ENCODE measurements around the gene TMEM62.
A peak's percentile ranks its signal among the peaks of the same experiment; 100 is the strongest.

The TMEM62 gene

GRCh38 chr15:43226436-43227305, 93.3 kb downstream of the TMEM62 start:
- Histone ChIP-seq H3K14ac (ENCODE audit: low read length) (no peak overlapping the region), H3K4me2 (ENCODE audit: low read length) (no peak overlapping the region), H4K91ac (ENCODE audit: low read depth, low read length) (no peak overlapping the region), H3K4me1 (ENCODE audit: control insufficient read depth in 1 of 2, insufficient read depth in 2 of 2, low read length in 2 of 2) (peaks cover 0 to 3% of the 10 kb centered on the region in 2 experiments), H4K12ac (ENCODE audit: low read depth, low read length) (no peak overlapping the region), H3K79me2 (ENCODE audit: control insufficient read depth, insufficient read depth, low read length, poor library complexity) (no peaks in the 10 kb centered on the region), H3K36me3 (ENCODE audit: control insufficient read depth in 1 of 2, insufficient read depth in 2 of 2, low read length in 2 of 2) (no peaks in the 10 kb centered on the region), H3K79me1 (ENCODE audit: low read length) (no peaks in the 10 kb centered on the region), H3K9me3 (ENCODE audit: insufficient read depth, low read depth, low read length) (no peaks in the 10 kb centered on the region), H3K4me3 (ENCODE audit: low read depth, low read length) (no peak overlapping the region), H2BK5ac (ENCODE audit: low read depth, low read length, poor library complexity) (no peak overlapping the region), H3K9ac (ENCODE audit: low read length) (no peak overlapping the region), H3K27me3 (ENCODE audit: insufficient read depth, low read length) (no peaks in the 10 kb centered on the region), H2BK120ac (ENCODE audit: insufficient read depth, low read length, poor library complexity) (no peak overlapping the region), H3K4ac (ENCODE audit: low read depth, low read length) (no peak overlapping the region), H2AFZ (ENCODE audit: insufficient read depth, low read length, poor library complexity) (no peak overlapping the region), H3K18ac (ENCODE audit: low read length) (no peak overlapping the region), H3K23ac (ENCODE audit: low read length) (no peak overlapping the region), H3K27ac (ENCODE audit: low read depth, low read length) (no peak overlapping the region), H4K8ac (ENCODE audit: low read depth, low read length) (no peak overlapping the region), H2AK5ac (ENCODE audit: low read length) (no peak overlapping the region), H2BK12ac (ENCODE audit: low read length) (no peak overlapping the region)
- DNase-seq: no peak
- no CpG with 5 or more reads among the region's 57 CpGs for WGBS (ENCODE audit: extremely low coverage, insufficient coverage, insufficient read length)

DNA sequence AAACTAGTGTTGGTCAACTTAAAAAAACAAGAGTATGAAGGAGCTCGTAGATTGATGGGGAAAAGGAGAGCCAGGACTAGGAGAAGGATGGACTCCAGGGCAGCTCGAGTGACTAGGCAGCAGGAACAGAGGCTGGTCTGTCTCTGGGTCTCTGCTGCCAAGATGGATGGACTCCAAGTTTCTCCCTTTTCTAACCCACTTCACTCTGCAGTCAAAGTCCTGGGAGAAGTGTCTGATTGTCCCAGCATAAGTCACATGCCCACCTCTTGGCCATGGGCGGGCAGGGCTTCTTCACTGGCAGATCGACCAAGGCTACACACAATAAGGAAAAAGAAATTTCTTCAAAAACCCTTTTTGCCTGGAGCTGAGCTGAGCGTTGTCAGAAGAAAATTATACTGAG, 96.6 kb downstream of the TMEM62 start:
- Histone ChIP-seq H4K8ac (ENCODE audit: low read depth, low read length) (no peak overlapping the region), H3K23ac (ENCODE audit: low read length) (no peak overlapping the region), H3K27me3 (ENCODE audit: insufficient read depth, low read length) (no peaks in the 10 kb centered on the region), H2BK120ac (ENCODE audit: insufficient read depth, low read length, poor library complexity) (no peak overlapping the region), H2BK12ac (ENCODE audit: low read length) (no peak overlapping the region), H3K79me1 (ENCODE audit: low read length) (no peaks in the 10 kb centered on the region), H4K12ac (ENCODE audit: low read depth, low read length) (no peak overlapping the region), H3K27ac (ENCODE audit: low read depth, low read length) (peak overlapping the region; percentile 6), H2BK5ac (ENCODE audit: low read depth, low read length, poor library complexity) (no peak overlapping the region), H3K9me3 (ENCODE audit: insufficient read depth, low read depth, low read length) (no peaks in the 10 kb centered on the region), H3K14ac (ENCODE audit: low read length) (no peak overlapping the region), H4K91ac (ENCODE audit: low read depth, low read length) (no peak overlapping the region), H3K9ac (ENCODE audit: low read length) (no peak overlapping the region), H2AK5ac (ENCODE audit: low read length) (no peak overlapping the region), H3K4ac (ENCODE audit: low read depth, low read length) (no peak overlapping the region), H3K18ac (ENCODE audit: low read length) (no peak overlapping the region), H3K79me2 (ENCODE audit: control insufficient read depth, insufficient read depth, low read length, poor library complexity) (no peaks in the 10 kb centered on the region), H3K36me3 (ENCODE audit: control insufficient read depth in 1 of 2, insufficient read depth in 2 of 2, low read length in 2 of 2) (no peaks in the 10 kb centered on the region), H3K4me3 (ENCODE audit: low read depth, low read length) (no peak overlapping the region), H3K4me2 (ENCODE audit: low read length) (no peak overlapping the region), H2AFZ (ENCODE audit: insufficient read depth, low read length, poor library complexity) (no peak overlapping the region), H3K4me1 (ENCODE audit: control insufficient read depth in 1 of 2, insufficient read depth in 2 of 2, low read length in 2 of 2) (peaks cover 0 to 3% of the 10 kb centered on the region in 2 experiments)
- no peak for DNase-seq
- WGBS (ENCODE audit: extremely low coverage, insufficient coverage, insufficient read length): no CpG with 5 or more reads among the region's 5 CpGs

DNA sequence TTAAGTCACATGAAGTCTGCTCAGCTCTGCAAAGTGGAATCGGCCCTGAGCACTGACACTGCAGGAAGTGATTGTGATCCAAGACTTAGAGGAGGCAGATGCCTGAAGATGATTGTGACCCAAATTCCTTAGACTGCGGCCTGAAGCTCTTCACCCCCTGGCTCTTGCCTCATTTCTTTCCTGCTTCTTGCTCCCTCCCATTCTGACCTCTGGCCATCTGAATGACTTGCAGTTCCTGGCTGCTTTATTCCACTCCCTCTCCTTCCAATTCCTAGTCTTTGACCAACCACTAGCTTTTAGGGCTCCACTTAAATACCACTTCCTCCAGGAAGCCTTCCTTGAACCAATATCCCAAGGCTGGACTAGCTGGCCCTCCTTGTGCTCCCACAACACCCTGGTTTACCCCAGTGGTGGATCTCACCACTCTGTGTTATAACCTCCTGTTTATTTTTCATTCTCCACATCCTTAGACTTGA, 97.3 kb downstream of the TMEM62 start:
- Histone ChIP-seq H4K8ac (ENCODE audit: low read depth, low read length) (no peak overlapping the region), H3K36me3 (ENCODE audit: control insufficient read depth in 1 of 2, insufficient read depth in 2 of 2, low read length in 2 of 2) (no peaks in the 10 kb centered on the region), H3K9ac (ENCODE audit: low read length) (no peak overlapping the region), H3K27ac (ENCODE audit: low read depth, low read length) (peak overlapping the region; percentile 6), H3K14ac (ENCODE audit: low read length) (no peak overlapping the region), H2BK5ac (ENCODE audit: low read depth, low read length, poor library complexity) (no peak overlapping the region), H3K79me2 (ENCODE audit: control insufficient read depth, insufficient read depth, low read length, poor library complexity) (no peaks in the 10 kb centered on the region), H3K4me3 (ENCODE audit: low read depth, low read length) (no peak overlapping the region), H3K27me3 (ENCODE audit: insufficient read depth, low read length) (no peaks in the 10 kb centered on the region), H3K4me1 (ENCODE audit: control insufficient read depth in 1 of 2, insufficient read depth in 2 of 2, low read length in 2 of 2) (peaks cover 0 to 3% of the 10 kb centered on the region in 2 experiments), H3K4me2 (ENCODE audit: low read length) (no peak overlapping the region), H3K9me3 (ENCODE audit: insufficient read depth, low read depth, low read length) (no peaks in the 10 kb centered on the region), H2BK12ac (ENCODE audit: low read length) (no peak overlapping the region), H4K12ac (ENCODE audit: low read depth, low read length) (no peak overlapping the region), H2AFZ (ENCODE audit: insufficient read depth, low read length, poor library complexity) (no peak overlapping the region), H2AK5ac (ENCODE audit: low read length) (no peak overlapping the region), H2BK120ac (ENCODE audit: insufficient read depth, low read length, poor library complexity) (peak overlapping the region; percentile 6), H3K18ac (ENCODE audit: low read length) (no peak overlapping the region), H4K91ac (ENCODE audit: low read depth, low read length) (no peak overlapping the region), H3K4ac (ENCODE audit: low read depth, low read length) (no peak overlapping the region), H3K79me1 (ENCODE audit: low read length) (no peaks in the 10 kb centered on the region), H3K23ac (ENCODE audit: low read length) (no peak overlapping the region)
- no CpG with 5 or more reads among the region's 2 CpGs for WGBS (ENCODE audit: extremely low coverage, insufficient coverage, insufficient read length)
- no peak for DNase-seq

- Histone ChIP-seq H3K36me3 (ENCODE audit: control insufficient read depth in 1 of 2, insufficient read depth in 2 of 2, low read length in 2 of 2) (no peaks in the 10 kb centered on the region), H3K27me3 (ENCODE audit: insufficient read depth, low read length) (no peaks in the 10 kb centered on the region), H3K4me3 (ENCODE audit: low read depth, low read length) (no peak overlapping the region), H3K79me2 (ENCODE audit: control insufficient read depth, insufficient read depth, low read length, poor library complexity) (no peaks in the 10 kb centered on the region), H3K9ac (ENCODE audit: low read length) (no peak overlapping the region), H2BK5ac (ENCODE audit: low read depth, low read length, poor library complexity) (no peak overlapping the region), H3K4me1 (ENCODE audit: control insufficient read depth in 1 of 2, insufficient read depth in 2 of 2, low read length in 2 of 2) (peaks cover 0 to 3% of the 10 kb centered on the region in 2 experiments), H2BK12ac (ENCODE audit: low read length) (no peak overlapping the region), H3K18ac (ENCODE audit: low read length) (no peak overlapping the region), H3K23ac (ENCODE audit: low read length) (no peak overlapping the region), H2AFZ (ENCODE audit: insufficient read depth, low read length, poor library complexity) (no peak overlapping the region), H3K79me1 (ENCODE audit: low read length) (no peaks in the 10 kb centered on the region), H3K14ac (ENCODE audit: low read length) (no peak overlapping the region), H3K4me2 (ENCODE audit: low read length) (no peak overlapping the region), H3K4ac (ENCODE audit: low read depth, low read length) (no peak overlapping the region), H3K9me3 (ENCODE audit: insufficient read depth, low read depth, low read length) (no peaks in the 10 kb centered on the region), H4K12ac (ENCODE audit: low read depth, low read length) (no peak overlapping the region), H3K27ac (ENCODE audit: low read depth, low read length) (no peak overlapping the region), H4K91ac (ENCODE audit: low read depth, low read length) (no peak overlapping the region), H4K8ac (ENCODE audit: low read depth, low read length) (no peak overlapping the region), H2AK5ac (ENCODE audit: low read length) (no peak overlapping the region), H2BK120ac (ENCODE audit: insufficient read depth, low read length, poor library complexity) (no peak overlapping the region)
- DNase-seq: peak; percentile 52 to 75
- no CpG with 5 or more reads among the region's 3 CpGs for WGBS (ENCODE audit: extremely low coverage, insufficient coverage, insufficient read length)
These were observed 99.0 kb downstream of the TMEM62 start for GRCh38 chr15:43232289-43232874.
